HCT116 (cell line): ENCODE data around the gene GDF2. TPM values are rescaled to one million over a fixed set of nuclear protein-coding genes. Genes with fewer than 3 reads are reported as not detected.

ENCODE experiments used
- ATAC-seq: fragments of 200-7000 bp; cut with Tn5 transposase; 2 replicates; pipeline ENCODE4 v1.9.1; 2020; ENCODE audit warnings: mild to moderate bottlenecking, moderate library complexity
- BruUV-seq: library from RNA; stranded (reverse); fragments of 400-500 nt; replicated peaks from 2 replicates; lab custom pipeline; 2021; lab: Mats Ljungman, UMichigan
- CTCF ChIA-PET: fragments of 300-600 bp; sonication (Branson Sonifier 250); formaldehyde crosslinking; loops from one replicate; lab custom pipeline; 2021; ENCODE audit warnings: antibody characterized with exemption; lab: Charles Lee
- POLR2A ChIA-PET: fragments of 300-600, 350-600 bp; sonication (Branson Sonifier 250); formaldehyde crosslinking; loops from one replicate; lab custom pipeline; 2021; ENCODE audit warnings: antibody characterized with exemption; lab: Charles Lee
- RAD21 ChIA-PET, 2 experiments: fragments of 300-600 bp; sonication (Branson Sonifier 250); formaldehyde crosslinking; loops; one replicate each; lab custom pipeline; 2023; ENCODE audit warnings: low total read pairs in 2 of 2; ENCODE audit not compliant: uncharacterized antibody in 2 of 2, unreplicated experiment in 2 of 2, low non-redundant PET in 1 of 2; lab: Charles Lee
- DNase-seq: peaks from one replicate; pipeline ENCODE4 v3.0.0-alpha.2; 2010; ENCODE audit warnings: low read depth, low spot score
- H2AFZ ChIP-seq: fragments of 200-600 bp; shearing (Covaris generic), sonication (generic); 2 replicates; pipeline ENCODE4 v1.6.1; 2017; ENCODE audit warnings: low read depth, mixed run types, mixed read lengths, antibody characterized with exemption, low read length; ENCODE audit not compliant: poor library complexity, severe bottlenecking
- H3K27ac ChIP-seq: 2 replicates; pipeline ENCODE4 v1.5.1; 2012; ENCODE audit warnings: low read depth, low read length
- H3K27me3 ChIP-seq: fragments of 200-600 bp; sonication (generic); 2 replicates; pipeline ENCODE4 v1.6.1; 2016; ENCODE audit warnings: mixed run types, low read length, mixed read lengths; ENCODE audit not compliant: insufficient read depth
- H3K36me3 ChIP-seq, 2 experiments: fragments of 200-500 bp in 1 of 2; fragments of 200-600 bp in 1 of 2; sonication (Bioruptor generic) in 1 of 2; sonication (generic) in 1 of 2; 2 replicates each; pipeline versions ENCODE4 v1.5.1 to v1.6.1; 2014 to 2016; ENCODE audit warnings: low read length in 2 of 2, inconsistent platforms in 1 of 2, mixed read lengths in 1 of 2, mixed run types in 1 of 2; ENCODE audit not compliant: insufficient read depth in 2 of 2, control insufficient read depth in 1 of 2
- H3K4me1 ChIP-seq, 2 experiments: fragments of 200-600 bp in 1 of 2; sonication (generic) in 1 of 2; 2 replicates each; pipeline versions ENCODE4 v1.5.1 to v1.6.1; 2012 to 2017; ENCODE audit warnings: low read length in 2 of 2, inconsistent platforms in 1 of 2, mild to moderate bottlenecking in 1 of 2, mixed read lengths in 1 of 2, mixed run types in 1 of 2, moderate library complexity in 1 of 2; ENCODE audit not compliant: insufficient read depth in 2 of 2, control insufficient read depth in 1 of 2
- H3K4me2 ChIP-seq: fragments of 200-600 bp; sonication (generic); 2 replicates; pipeline ENCODE4 v1.6.1; 2017; ENCODE audit warnings: mixed run types, low read length, mixed read lengths
- H3K4me3 ChIP-seq, 2 experiments: fragments of 200-600 bp in 1 of 2; sonication (generic) in 1 of 2; replicated peaks in 1 of 2; 2 replicates each; pipeline ENCODE4 v1.5.1; 2011 to 2016; ENCODE audit warnings: low read length in 2 of 2, control low read depth in 1 of 2, low read depth in 1 of 2, mild to moderate bottlenecking in 1 of 2, mixed read lengths in 1 of 2, mixed run types in 1 of 2
- H3K79me2 ChIP-seq: fragments of 200-600 bp; sonication (generic); 2 replicates; pipeline ENCODE4 v1.6.1; 2017; ENCODE audit warnings: mild to moderate bottlenecking, mixed run types, low read length, moderate library complexity, mixed read lengths; ENCODE audit not compliant: insufficient read depth
- H3K9ac ChIP-seq: fragments of 200-600 bp; sonication (generic); 2 replicates; pipeline ENCODE4 v1.6.1; 2016; ENCODE audit warnings: low read length, mixed read lengths
- H3K9me2 ChIP-seq: fragments of 200-600 bp; sonication (generic), shearing (Covaris generic); 2 replicates; pipeline ENCODE4 v1.6.1; 2017; ENCODE audit warnings: mixed run types, mild to moderate bottlenecking, moderate library complexity; ENCODE audit not compliant: insufficient read depth
- H3K9me3 ChIP-seq, 2 experiments: fragments of 200-500 bp in 1 of 2; fragments of 200-600 bp in 1 of 2; sonication (Bioruptor generic) in 1 of 2; sonication (generic) in 1 of 2; 2 replicates each; pipeline ENCODE4 v1.6.1; 2014 to 2017; ENCODE audit warnings: low read length in 2 of 2, mixed read lengths in 2 of 2, inconsistent platforms in 1 of 2, low read depth in 1 of 2, mild to moderate bottlenecking in 1 of 2, mixed run types in 1 of 2, moderate library complexity in 1 of 2; ENCODE audit not compliant: control insufficient read depth in 1 of 2, insufficient read depth in 1 of 2
- H4K20me1 ChIP-seq: fragments of 200-600 bp; sonication (generic), shearing (Covaris generic); 2 replicates; pipeline ENCODE4 v1.6.1; 2017; ENCODE audit warnings: mixed run types, mild to moderate bottlenecking, moderate library complexity; ENCODE audit not compliant: insufficient read depth
- ATF3 ChIP-seq: IDR thresholded peaks from 2 replicates; pipeline ENCODE4 v1.6.1; 2012
- CBX3 ChIP-seq: IDR thresholded peaks from 2 replicates; pipeline ENCODE4 v1.6.1; 2012; ENCODE audit warnings: low read depth
- CEBPB ChIP-seq: IDR thresholded peaks from 2 replicates; pipeline ENCODE4 v1.6.1; 2012; ENCODE audit warnings: low read depth
- CTCF ChIP-seq, 3 experiments: fragments of 200-600 bp in 1 of 3; sonication (generic) in 1 of 3; IDR thresholded peaks in 2 of 3; conservative IDR thresholded peaks in 1 of 3; 2 replicates each; pipeline ENCODE4 v1.5.1; 2012 to 2017; ENCODE audit warnings: low read depth in 2 of 3, low read length in 2 of 3, antibody characterized with exemption in 1 of 3, borderline replicate concordance in 1 of 3, control low read depth in 1 of 3, mild to moderate bottlenecking in 1 of 3, mixed read lengths in 1 of 3, mixed run types in 1 of 3, moderate library complexity in 1 of 3; ENCODE audit not compliant: insufficient read depth in 1 of 3
- EGR1 ChIP-seq: IDR thresholded peaks from 2 replicates; pipeline ENCODE4 v1.6.1; 2012; ENCODE audit warnings: low read depth
- ELF1 ChIP-seq: IDR thresholded peaks from 2 replicates; pipeline ENCODE4 v1.6.1; 2012; ENCODE audit warnings: low read depth, borderline replicate concordance
- EZH2 ChIP-seq: fragments of 200-600 bp; sonication (generic); IDR thresholded peaks from 2 replicates; pipeline ENCODE4 v1.6.1; 2017; ENCODE audit warnings: antibody characterized with exemption, mixed run types
- EZH2phosphoT487 ChIP-seq: fragments of 200-600 bp; IDR thresholded peaks from 2 replicates; pipeline ENCODE4 v1.6.1; 2018; ENCODE audit warnings: antibody characterized with exemption, borderline replicate concordance
- JUND ChIP-seq: IDR thresholded peaks from 2 replicates; pipeline ENCODE4 v1.6.1; 2012
- MAX ChIP-seq: IDR thresholded peaks from 2 replicates; pipeline ENCODE4 v1.6.1; 2012
- POLR2AphosphoS5 ChIP-seq: IDR thresholded peaks from 2 replicates; pipeline ENCODE4 v1.6.1; 2011; ENCODE audit warnings: mild to moderate bottlenecking, low read depth, low read length, moderate library complexity
- REST ChIP-seq: IDR thresholded peaks from 2 replicates; pipeline ENCODE4 v1.6.1; 2012; ENCODE audit warnings: low read depth
- SIN3A ChIP-seq: IDR thresholded peaks from 2 replicates; pipeline ENCODE4 v1.6.1; 2012; ENCODE audit warnings: low read depth
- SP1 ChIP-seq: IDR thresholded peaks from 2 replicates; pipeline ENCODE4 v1.6.1; 2012; ENCODE audit warnings: low read depth
- TCF7L2 ChIP-seq: IDR thresholded peaks from 2 replicates; pipeline ENCODE4 v1.7.0; 2011; ENCODE audit warnings: borderline replicate concordance, inconsistent platforms; ENCODE audit not compliant: insufficient read depth, insufficient read length; ENCODE audit errors: extremely low read depth
- YY1 ChIP-seq: IDR thresholded peaks from 2 replicates; pipeline ENCODE4 v1.6.1; 2011; ENCODE audit warnings: low read length, low read depth, moderate library complexity, mild to moderate bottlenecking; ENCODE audit not compliant: insufficient replicate concordance; ENCODE audit errors: extremely low read depth
- ZNF274 ChIP-seq: fragments of 200-500 bp; sonication (Bioruptor generic); IDR thresholded peaks from 2 replicates; pipeline ENCODE4 v1.6.1; 2014; ENCODE audit warnings: mild to moderate bottlenecking, low read depth, low read length, inconsistent platforms
- intact Hi-C: fragments of 100-400 bp; cut with micrococcal nuclease; formaldehyde crosslinking; loops from 2 replicates; pipeline ENCODE4 v1.10.0; 2022
- total RNA-seq: library from RNA; stranded (reverse); gene quantifications from one replicate; pipeline ENCODE4 v1.2.1, GENCODE V29; 2021; ENCODE audit not compliant: unreplicated experiment

Gene GDF2
- total RNA-seq, 1 experiment from 2014 or later: not detected

- Histone ChIP-seq H4K20me1 (no peaks in the 10 kb centered on the region), H3K27ac (no peak overlapping the region), H3K36me3 (no peaks in the 10 kb centered on the region), H3K4me2 (no peak overlapping the region), H3K79me2 (no peaks in the 10 kb centered on the region), H3K9ac (no peak overlapping the region), H3K9me2 (no peaks in the 10 kb centered on the region), H3K9me3 (no peaks in the 10 kb centered on the region), H3K27me3 (no peaks in the 10 kb centered on the region), H2AFZ (no peak overlapping the region), H3K4me3 (no peak overlapping the region), H3K4me1 (peaks cover 0 to 4% of the 10 kb centered on the region in 2 experiments; a peak in 1 of 4 replicates)
- ChIA-PET CTCF (interaction anchor here (2.4 kb wide), 1 partner anchor 11 kb away, joined by 6 read pairs; no protein-coding TSS in a partner anchor), RAD21 (no interaction called here), POLR2A (no interaction called here)
- TF ChIP-seq POLR2AphosphoS5 (no peak), CBX3 (no peak), CEBPB (no peak), ELF1 (no peak), CTCF (IDR thresholded peaks at IDR 0.05 in 2 of 3, conservative IDR thresholded peaks at IDR 0.05 in 1 of 3; ENCODE audit: borderline replicate concordance in 1 of 3, insufficient read depth in 1 of 3, low read depth in 2 of 3, low read length in 2 of 3) (no peak), SIN3A (no peak), ATF3 (no peak), MAX (no peak), JUND (no peak), YY1 (no peak), EZH2 (no peak), TCF7L2 (no peak), SP1 (no peak), EGR1 (no peak), EZH2phosphoT487 (no peak), REST (no peak), ZNF274 (no peak)
- DNase-seq (no peak), ATAC-seq (no peak)
- intact Hi-C loops: no loop called here
- no TSS peak for BruUV-seq
Measured at GRCh38 chr10:47372726-47373125, 50.5 kb downstream of the GDF2 start.
